ENCODE data around the gene MAN1C1.
"Not testable (repeated sequence)": the region's sequence is repeated elsewhere in the genome, so short reads cannot be mapped to it uniquely, and the experiment has no call there.

The MAN1C1 gene

GRCh38 chr1:25583519-25584370, 32.8 kb upstream of the MAN1C1 start:
- no peak for DNase-seq

GRCh38 chr1:25586181-25586588, 30.4 kb upstream of the MAN1C1 start:
- no peak for DNase-seq

- no peak for DNase-seq
Observed at GRCh38 chr1:25587290-25587689, 29.3 kb upstream of the MAN1C1 start.

- not testable (repeated sequence) for DNase-seq
Observed at GRCh38 chr1:25588224-25588623, 28.4 kb upstream of the MAN1C1 start.

- DNase-seq = not testable (repeated sequence)
Observed at GRCh38 chr1:25588786-25589185, 27.8 kb upstream of the MAN1C1 start.

GRCh38 chr1:25590096-25590824, 26.3 kb upstream of the MAN1C1 start:
- DNase-seq = no peak

- DNase-seq = no peak
Observed at GRCh38 chr1:25593861-25594260, 22.7 kb upstream of the MAN1C1 start.

- no peak for DNase-seq
Observed at GRCh38 chr1:25594971-25595370, 21.6 kb upstream of the MAN1C1 start.

- DNase-seq = not testable (repeated sequence)
Observed at GRCh38 chr1:25596641-25597040, 19.9 kb upstream of the MAN1C1 start.

- no peak for DNase-seq
Observed at GRCh38 chr1:25598879-25599278, 17.7 kb upstream of the MAN1C1 start.

GRCh38 chr1:25599969-25600610, 16.5 kb upstream of the MAN1C1 start:
- DNase-seq = no peak

- not testable (repeated sequence) for DNase-seq
Observed at GRCh38 chr1:25600971-25601699, 15.5 kb upstream of the MAN1C1 start.

GRCh38 chr1:25603779-25604538, 12.6 kb upstream of the MAN1C1 start:
- not testable (repeated sequence) for DNase-seq

GRCh38 chr1:25607123-25607522, 9.5 kb upstream of the MAN1C1 start:
- no peak for DNase-seq

GRCh38 chr1:25608488-25609178, 8.0 kb upstream of the MAN1C1 start:
- DNase-seq = no peak

- no peak for DNase-seq
Observed at GRCh38 chr1:25609921-25610320, 6.7 kb upstream of the MAN1C1 start.

- DNase-seq = no peak
Observed at GRCh38 chr1:25610822-25611630, 5.6 kb upstream of the MAN1C1 start.

- DNase-seq = no peak
Observed at GRCh38 chr1:25611843-25612242, 4.7 kb upstream of the MAN1C1 start.

- DNase-seq = no peak
Observed at GRCh38 chr1:25612421-25612820, 4.2 kb upstream of the MAN1C1 start.

- DNase-seq = no peak
Observed at GRCh38 chr1:25613091-25613490, 3.5 kb upstream of the MAN1C1 start.
